ENCODE results near the gene CCT3.
A peak's percentile ranks its signal among the peaks of the same experiment; 100 is the strongest.
"Not testable (repeated sequence)": the region's sequence is repeated elsewhere in the genome, so short reads cannot be mapped to it uniquely, and the experiment has no call there.

The CCT3 gene

GRCh38 chr1:156356262-156356874 is 18.3 kb upstream of the CCT3 start:
- H3K27ac ChIP-seq (ENCODE audit: low read depth, low read length): no peak overlapping the region
- H3K9me2 ChIP-seq (replicated peaks; ENCODE audit: control insufficient read depth, low read length): no peaks in the 10 kb centered on the region
- H3K79me2 ChIP-seq (ENCODE audit: control insufficient read depth, low read length): no peaks in the 10 kb centered on the region
- H3K9me3 ChIP-seq (ENCODE audit: control insufficient read depth, insufficient read depth, low read length): no peaks in the 10 kb centered on the region
- peaks cover 10% of the 10 kb centered on the region for H3K4me1 ChIP-seq (ENCODE audit: control insufficient read depth, low read length)
- H3F3A ChIP-seq (ENCODE audit: control insufficient read depth, insufficient read depth): no peaks in the 10 kb centered on the region
- H3K27me3 ChIP-seq (ENCODE audit: control insufficient read depth, low read length): peaks cover 35% of the 10 kb centered on the region
- peak overlapping the region; percentile 54 for H3K4me2 ChIP-seq (ENCODE audit: low read length)
- no peak overlapping the region for H3K4me3 ChIP-seq (ENCODE audit: low read length)
- H4K20me1 ChIP-seq (ENCODE audit: control insufficient read depth, insufficient read depth, low read depth, low read length): no peaks in the 10 kb centered on the region
- no peaks in the 10 kb centered on the region for H3K36me3 ChIP-seq (ENCODE audit: control insufficient read depth, low read length)
- TF ChIP-seq CTCF (IDR thresholded peaks at IDR 0.05; ENCODE audit: low read depth, low read length, poor library complexity, severe bottlenecking) (no peak), EZH2phosphoT487 (IDR thresholded peaks at IDR 0.05; ENCODE audit: borderline replicate concordance, low read length) (no peak)

GRCh38 chr1:156352481-156352880 is 14.4 kb upstream of the CCT3 start:
- H3K36me3 ChIP-seq (ENCODE audit: control insufficient read depth, low read length); H3K4me1 ChIP-seq (ENCODE audit: control insufficient read depth, low read length); H3K4me2 ChIP-seq (ENCODE audit: low read length); H4K20me1 ChIP-seq (ENCODE audit: control insufficient read depth, insufficient read depth, low read depth, low read length); H3F3A ChIP-seq (ENCODE audit: control insufficient read depth, insufficient read depth); H3K9me2 ChIP-seq (replicated peaks; ENCODE audit: control insufficient read depth, low read length); H3K79me2 ChIP-seq (ENCODE audit: control insufficient read depth, low read length); H3K27ac ChIP-seq (ENCODE audit: low read depth, low read length); H3K4me3 ChIP-seq (ENCODE audit: low read length); H3K9me3 ChIP-seq (ENCODE audit: control insufficient read depth, insufficient read depth, low read length): not testable (repeated sequence)
- H3K27me3 ChIP-seq (ENCODE audit: control insufficient read depth, low read length): peaks cover 30% of the 10 kb centered on the region

GRCh38 chr1:156347331-156347730 is 9.2 kb upstream of the CCT3 start:
- Histone ChIP-seq H3K4me2 (ENCODE audit: low read length) (no peak overlapping the region), H3K9me3 (ENCODE audit: control insufficient read depth, insufficient read depth, low read length) (no peaks in the 10 kb centered on the region)

More at GRCh38 chr1:156347331-156347730, 9.2 kb upstream of the CCT3 start:
- no peak overlapping the region for H3K27ac ChIP-seq (ENCODE audit: low read depth, low read length)
- no peaks in the 10 kb centered on the region for H3K79me2 ChIP-seq (ENCODE audit: control insufficient read depth, low read length)
- no peaks in the 10 kb centered on the region for H3K4me1 ChIP-seq (ENCODE audit: control insufficient read depth, low read length)
- TF ChIP-seq EZH2phosphoT487 (IDR thresholded peaks at IDR 0.05; ENCODE audit: borderline replicate concordance, low read length) (no peak), CTCF (IDR thresholded peaks at IDR 0.05; ENCODE audit: low read depth, low read length, poor library complexity, severe bottlenecking) (no peak)
- H3K9me2 ChIP-seq (replicated peaks; ENCODE audit: control insufficient read depth, low read length): no peaks in the 10 kb centered on the region
- H4K20me1 ChIP-seq (ENCODE audit: control insufficient read depth, insufficient read depth, low read depth, low read length): no peaks in the 10 kb centered on the region
- H3F3A ChIP-seq (ENCODE audit: control insufficient read depth, insufficient read depth): no peaks in the 10 kb centered on the region
- peaks cover 22% of the 10 kb centered on the region for H3K27me3 ChIP-seq (ENCODE audit: control insufficient read depth, low read length)
- H3K4me3 ChIP-seq (ENCODE audit: low read length): no peak overlapping the region
- H3K36me3 ChIP-seq (ENCODE audit: control insufficient read depth, low read length): no peaks in the 10 kb centered on the region
